ENCODE results near the gene S100A8.

GRCh38 chr1:153360592-153361479 is 30.0 kb downstream of the S100A8 start:
- TF ChIP-seq CTCF (IDR thresholded peaks at IDR 0.05): no peak
- no peak for TF ChIP-seq POLR2A (IDR thresholded peaks at IDR 0.05)
